Measurements from ENCODE around the gene WWOX. TPM values are rescaled to one million over a fixed set of nuclear protein-coding genes. Genes with fewer than 3 reads are reported as not detected.

The WWOX gene
- total RNA-seq, 1 donor from 2014 or later = 8.9 TPM

- intact Hi-C loops (cut with micrococcal nuclease) = no loop called here
- no peak for TF ChIP-seq CTCF (IDR thresholded peaks at IDR 0.05; ENCODE audit: borderline replicate concordance)
- no peak overlapping the region for H3K27ac ChIP-seq (replicated peaks)
- H3K36me3 ChIP-seq = no peaks in the 10 kb centered on the region
- no peaks in the 10 kb centered on the region for H3K9me3 ChIP-seq (replicated peaks)
- H3K4me1 ChIP-seq = peaks cover 7% of the 10 kb centered on the region
- no peak overlapping the region for H3K4me3 ChIP-seq
- DNase-seq = no peak
- no peaks in the 10 kb centered on the region for H3K27me3 ChIP-seq (ENCODE audit: low read depth)
Observed at GRCh38 chr16:78217276-78217675, 117.8 kb downstream of the WWOX start.

- TF ChIP-seq CTCF (IDR thresholded peaks at IDR 0.05; ENCODE audit: borderline replicate concordance) = no peak
- Histone ChIP-seq H3K4me3 (no peak overlapping the region), H3K9me3 (replicated peaks) (no peaks in the 10 kb centered on the region), H3K4me1 (peaks cover 11% of the 10 kb centered on the region), H3K36me3 (no peaks in the 10 kb centered on the region), H3K27ac (replicated peaks) (no peak overlapping the region), H3K27me3 (ENCODE audit: low read depth) (no peaks in the 10 kb centered on the region)
- intact Hi-C loops (cut with micrococcal nuclease) = no loop called here
- no peak for DNase-seq
Observed at GRCh38 chr16:78218279-78218678, 118.8 kb downstream of the WWOX start.

- Histone ChIP-seq H3K4me1 (peaks cover 11% of the 10 kb centered on the region), H3K27ac (replicated peaks) (no peak overlapping the region), H3K27me3 (ENCODE audit: low read depth) (no peaks in the 10 kb centered on the region), H3K4me3 (no peak overlapping the region), H3K36me3 (no peaks in the 10 kb centered on the region), H3K9me3 (replicated peaks) (no peaks in the 10 kb centered on the region)
- no peak for TF ChIP-seq CTCF (IDR thresholded peaks at IDR 0.05; ENCODE audit: borderline replicate concordance)
- DNase-seq = no peak
- intact Hi-C loops (cut with micrococcal nuclease) = no loop called here
Observed at GRCh38 chr16:78218856-78219651, 119.6 kb downstream of the WWOX start.

GRCh38 chr16:78220571-78220970 lies 121.1 kb downstream of the WWOX start:
- no peak for TF ChIP-seq CTCF (IDR thresholded peaks at IDR 0.05; ENCODE audit: borderline replicate concordance)
- H3K36me3 ChIP-seq = no peaks in the 10 kb centered on the region
- intact Hi-C loops (cut with micrococcal nuclease) = no loop called here
- no peak for DNase-seq
- no peaks in the 10 kb centered on the region for H3K9me3 ChIP-seq (replicated peaks)
- no peak overlapping the region for H3K4me3 ChIP-seq
- H3K27ac ChIP-seq (replicated peaks) = no peak overlapping the region
- H3K27me3 ChIP-seq (ENCODE audit: low read depth) = no peaks in the 10 kb centered on the region
- H3K4me1 ChIP-seq = peaks cover 11% of the 10 kb centered on the region

GRCh38 chr16:78221892-78222291 lies 122.4 kb downstream of the WWOX start:
- intact Hi-C loops (cut with micrococcal nuclease) = no loop called here
- Histone ChIP-seq H3K4me1 (peaks cover 11% of the 10 kb centered on the region), H3K4me3 (no peak overlapping the region), H3K27me3 (ENCODE audit: low read depth) (no peaks in the 10 kb centered on the region), H3K9me3 (replicated peaks) (no peaks in the 10 kb centered on the region), H3K27ac (replicated peaks) (no peak overlapping the region), H3K36me3 (no peaks in the 10 kb centered on the region)
- no peak for DNase-seq
- TF ChIP-seq CTCF (IDR thresholded peaks at IDR 0.05; ENCODE audit: borderline replicate concordance) = no peak

Measured in left ventricle myocardium inferior (tissue), 1 donor.